OCI-LY1 (cell line): ENCODE results near the gene MYOZ3.

Experiments
- H2AFZ ChIP-seq: fragments of 200-600 bp; sonication (generic), shearing (Covaris generic); 2 replicates; pipeline ENCODE4 v1.6.0; 2014; ENCODE audit warnings: antibody characterized with exemption, mild to moderate bottlenecking, low read length
- H3F3A ChIP-seq: fragments of 200-600 bp; sonication (generic), shearing (Covaris generic); 2 replicates; pipeline ENCODE4 v1.6.0; 2014; ENCODE audit warnings: mild to moderate bottlenecking, antibody characterized with exemption, low read length, moderate library complexity; ENCODE audit not compliant: insufficient read depth
- H3K27ac ChIP-seq: fragments of 200-600 bp; sonication (generic); 2 replicates; pipeline ENCODE4 v1.5.1; 2014; ENCODE audit warnings: low read length, mixed run types, mild to moderate bottlenecking, low read depth; ENCODE audit not compliant: poor library complexity, severe bottlenecking
- H3K27me3 ChIP-seq: fragments of 200-600 bp; sonication (generic); 2 replicates; pipeline ENCODE4 v1.6.0; 2014; ENCODE audit warnings: antibody characterized with exemption, mild to moderate bottlenecking, low read length, moderate library complexity; ENCODE audit not compliant: insufficient read depth
- H3K36me3 ChIP-seq: fragments of 200-600 bp; sonication (generic); 2 replicates; pipeline ENCODE4 v1.6.1; 2014; ENCODE audit warnings: mild to moderate bottlenecking, antibody characterized with exemption, low read length, moderate library complexity, mixed read lengths; ENCODE audit not compliant: insufficient read depth
- H3K4me1 ChIP-seq: fragments of 200-600 bp; sonication (generic); 2 replicates; pipeline ENCODE4 v1.5.1; 2014; ENCODE audit warnings: mild to moderate bottlenecking, low read length, moderate library complexity; ENCODE audit not compliant: insufficient read depth, severe bottlenecking
- H3K4me2 ChIP-seq: fragments of 200-600 bp; sonication (generic), shearing (Covaris generic); 2 replicates; pipeline ENCODE4 v1.6.1; 2014; ENCODE audit warnings: low read length
- H3K4me3 ChIP-seq: fragments of 200-600 bp; sonication (generic); 2 replicates; pipeline ENCODE4 v1.5.1; 2014; ENCODE audit warnings: low read length, low read depth, mild to moderate bottlenecking, mixed read lengths; ENCODE audit not compliant: poor library complexity, severe bottlenecking
- H3K79me2 ChIP-seq: fragments of 200-600 bp; shearing (Covaris generic); 2 replicates; pipeline ENCODE4 v1.6.1; 2016; ENCODE audit warnings: mixed run types, low read length, mixed read lengths; ENCODE audit not compliant: insufficient read depth
- H3K9ac ChIP-seq: fragments of 200-600 bp; sonication (generic), shearing (Covaris generic); 2 replicates; pipeline ENCODE4 v1.6.1; 2014; ENCODE audit warnings: mild to moderate bottlenecking, low read length, mixed read lengths
- H3K9me2 ChIP-seq: fragments of 200-600 bp; sonication (generic), shearing (Covaris generic); 2 replicates; pipeline ENCODE4 v1.6.1; 2014; ENCODE audit warnings: low read depth, mild to moderate bottlenecking, low read length, mixed read lengths
- H3K9me3 ChIP-seq: fragments of 200-600 bp; shearing (Covaris generic); 2 replicates; pipeline ENCODE4 v1.6.1; 2014; ENCODE audit warnings: low read length, mixed read lengths
- H4K20me1 ChIP-seq: fragments of 200-600 bp; sonication (generic), shearing (Covaris generic); 2 replicates; pipeline ENCODE4 v1.6.0; 2016; ENCODE audit warnings: mild to moderate bottlenecking, low read length; ENCODE audit not compliant: insufficient read depth
- CTCF ChIP-seq: fragments of 200-600 bp; sonication (generic), shearing (Covaris generic); IDR thresholded peaks from 2 replicates; pipeline ENCODE4 v1.5.1; 2017; ENCODE audit warnings: mild to moderate bottlenecking, antibody characterized with exemption, low read length, moderate library complexity, mixed read lengths
- EZH2 ChIP-seq: fragments of 200-600 bp; sonication (generic), shearing (Covaris generic); IDR thresholded peaks from 2 replicates; pipeline ENCODE4 v1.8.0; 2017; ENCODE audit warnings: borderline replicate concordance, mixed run types, mild to moderate bottlenecking, antibody characterized with exemption, low read length, moderate library complexity, mixed read lengths

The MYOZ3 gene

GRCh38 chr5:150639377-150639692 lies 21.7 kb upstream of the MYOZ3 start:
- no peaks in the 10 kb centered on the region for H3K36me3 ChIP-seq
- H3K27me3 ChIP-seq, result 0 out of 2 replicates have a peak, but pooled peaks cover 5% of the 10 kb centered on the region
- H4K20me1 ChIP-seq, result no peaks in the 10 kb centered on the region
- H2AFZ ChIP-seq, result no peak overlapping the region
- H3F3A ChIP-seq, result no peaks in the 10 kb centered on the region
- no peaks in the 10 kb centered on the region for H3K9me3 ChIP-seq
- no peak overlapping the region for H3K27ac ChIP-seq
- no peak for TF ChIP-seq EZH2
- no peak for TF ChIP-seq CTCF
- H3K9me2 ChIP-seq, result no peaks in the 10 kb centered on the region
- H3K4me2 ChIP-seq, result no peak overlapping the region
- no peak overlapping the region for H3K4me3 ChIP-seq
- H3K4me1 ChIP-seq, result no peaks in the 10 kb centered on the region
- no peak overlapping the region for H3K9ac ChIP-seq
- no peaks in the 10 kb centered on the region for H3K79me2 ChIP-seq

- Histone ChIP-seq H2AFZ (no peak overlapping the region), H3K9ac (no peak overlapping the region), H3K27ac (no peak overlapping the region), H3K4me2 (no peak overlapping the region), H3K36me3 (no peaks in the 10 kb centered on the region), H3F3A (no peaks in the 10 kb centered on the region), H3K4me3 (no peak overlapping the region), H3K27me3 (0 out of 2 replicates have a peak, but pooled peaks cover 5% of the 10 kb centered on the region), H3K9me2 (no peaks in the 10 kb centered on the region), H4K20me1 (no peaks in the 10 kb centered on the region), H3K79me2 (no peaks in the 10 kb centered on the region), H3K9me3 (no peaks in the 10 kb centered on the region), H3K4me1 (no peaks in the 10 kb centered on the region)
- TF ChIP-seq EZH2, result no peak
- TF ChIP-seq CTCF, result no peak
These were observed 21.3 kb upstream of the MYOZ3 start for GRCh38 chr5:150639751-150640150.

GRCh38 chr5:150640311-150641005 lies 20.6 kb upstream of the MYOZ3 start, which contains the start of gene SYNPO:
Gene SYNPO, plus strand, starts transcription at chr5:150640660. Its CDS starts 7,616 bp downstream, at chr5:150648276.
- Histone ChIP-seq H3K27me3 (0 out of 2 replicates have a peak, but pooled peaks cover 5% of the 10 kb centered on the region), H3K4me3 (no peak within 1 kb of the TSS), H3K4me2 (no peak within 1 kb of the TSS), H3F3A (no peaks in the 10 kb centered on the region), H3K79me2 (no peaks in the 10 kb centered on the region), H3K9me2 (no peaks in the 10 kb centered on the region), H3K36me3 (no peaks in the 10 kb centered on the region), H3K4me1 (no peaks in the 10 kb centered on the region), H3K27ac (no peak within 1 kb of the TSS), H3K9ac (no peak within 1 kb of the TSS), H3K9me3 (no peaks in the 10 kb centered on the region), H4K20me1 (no peaks in the 10 kb centered on the region), H2AFZ (no peak within 1 kb of the TSS)
- no peak for TF ChIP-seq CTCF
- no peak for TF ChIP-seq EZH2
